HG03097 (cell line): ENCODE measurements around the gene KCTD15.

ENCODE experiments used
- ATAC-seq: cut with Tn5 transposase; IDR thresholded peaks from one replicate; pipeline ENCODE4 v1.9.1; 2021; ENCODE audit not compliant: unreplicated experiment, low FRiP score

The KCTD15 gene

GRCh38 chr19:33796164-33796875 is at the start of gene KCTD15:
Gene KCTD15 (plus strand): TSS chr19:33796870. CDS start chr19:33800455, 3,585 bp downstream.
- no peak for ATAC-seq

- ATAC-seq: no peak
These were observed 49.4 kb upstream of the KCTD15 start for GRCh38 chr19:33747273-33747672.

GRCh38 chr19:33748231-33748630 is 48.4 kb upstream of the KCTD15 start:
- ATAC-seq: no peak

GRCh38 chr19:33749016-33749415 is 47.7 kb upstream of the KCTD15 start:
- no peak for ATAC-seq

- no peak for ATAC-seq
These were observed 47.0 kb upstream of the KCTD15 start for GRCh38 chr19:33749619-33750175.

- ATAC-seq: no peak
These were observed 45.9 kb upstream of the KCTD15 start for GRCh38 chr19:33750587-33751435.

GRCh38 chr19:33751436-33751770 is 45.3 kb upstream of the KCTD15 start:
- no peak for ATAC-seq

- no peak for ATAC-seq
These were observed 44.5 kb upstream of the KCTD15 start for GRCh38 chr19:33752018-33752800.

GRCh38 chr19:33752945-33753344 is 43.7 kb upstream of the KCTD15 start:
- no peak for ATAC-seq

- no peak for ATAC-seq
These were observed 42.3 kb upstream of the KCTD15 start for GRCh38 chr19:33754361-33754760.

- no peak for ATAC-seq
These were observed 41.3 kb upstream of the KCTD15 start for GRCh38 chr19:33755099-33756035.

GRCh38 chr19:33756177-33756576 is 40.5 kb upstream of the KCTD15 start:
- ATAC-seq: no peak

GRCh38 chr19:33758541-33759013 is 38.1 kb upstream of the KCTD15 start:
- no peak for ATAC-seq

GRCh38 chr19:33759356-33759755 is 37.3 kb upstream of the KCTD15 start:
- ATAC-seq: no peak

GRCh38 chr19:33763633-33764371 is 32.9 kb upstream of the KCTD15 start:
- ATAC-seq: no peak

- ATAC-seq: no peak
These were observed 30.0 kb upstream of the KCTD15 start for GRCh38 chr19:33766623-33767022.

- no peak for ATAC-seq
These were observed 28.7 kb upstream of the KCTD15 start for GRCh38 chr19:33767898-33768413.

- no peak for ATAC-seq
These were observed 27.5 kb upstream of the KCTD15 start for GRCh38 chr19:33769208-33769607.

GRCh38 chr19:33770107-33770506 is 26.6 kb upstream of the KCTD15 start:
- no peak for ATAC-seq
